CD4-positive, alpha-beta T cell treated with Interleukin-17A for 4 hours (primary cell): ENCODE data around the gene NR1D2.
A peak's percentile ranks its signal among the peaks of the same experiment; 100 is the strongest.
"Not testable (repeated sequence)": the region's sequence is repeated elsewhere in the genome, so short reads cannot be mapped to it uniquely, and the experiment has no call there.

Experiments used
- DNase-seq: peaks from one replicate; pipeline ENCODE4 v3.0.0-alpha.2; 2020; ENCODE audit warnings: mixed read lengths

The NR1D2 gene

DNA sequence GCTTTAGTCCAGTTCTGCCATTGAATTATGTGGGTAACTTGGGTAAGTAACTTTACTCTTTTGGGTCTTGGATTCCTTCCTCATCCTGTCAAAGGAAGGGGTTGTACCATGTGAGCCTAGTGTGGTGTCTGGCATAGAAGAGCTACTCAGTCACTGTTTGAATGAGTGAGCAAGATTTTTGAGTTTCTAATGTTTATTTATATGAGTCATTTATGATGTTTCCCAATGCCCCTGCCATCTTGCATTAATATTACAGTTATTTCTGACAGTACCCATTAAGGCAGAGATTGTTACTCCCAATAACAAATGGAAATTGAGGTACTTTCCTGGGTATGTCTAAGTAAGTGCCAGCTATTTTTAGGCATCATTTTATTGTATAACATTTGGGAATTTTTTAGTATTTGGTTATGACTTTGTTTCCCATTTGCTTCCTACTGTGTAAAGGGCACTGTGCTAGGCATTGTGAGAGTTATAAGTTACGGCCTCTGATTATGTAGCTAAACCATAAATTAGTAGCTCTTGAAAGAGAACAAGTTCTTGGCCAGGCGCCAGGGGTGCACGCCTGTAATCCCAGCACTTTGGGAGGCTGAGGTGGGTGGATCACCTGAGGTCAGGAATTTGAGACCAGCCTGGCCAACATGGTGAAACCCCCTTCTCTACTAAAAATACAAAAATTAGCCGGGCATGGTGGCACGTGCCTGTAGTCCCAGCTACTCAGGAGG is 23.5 kb downstream of the NR1D2 start:
- no peak for DNase-seq

DNA sequence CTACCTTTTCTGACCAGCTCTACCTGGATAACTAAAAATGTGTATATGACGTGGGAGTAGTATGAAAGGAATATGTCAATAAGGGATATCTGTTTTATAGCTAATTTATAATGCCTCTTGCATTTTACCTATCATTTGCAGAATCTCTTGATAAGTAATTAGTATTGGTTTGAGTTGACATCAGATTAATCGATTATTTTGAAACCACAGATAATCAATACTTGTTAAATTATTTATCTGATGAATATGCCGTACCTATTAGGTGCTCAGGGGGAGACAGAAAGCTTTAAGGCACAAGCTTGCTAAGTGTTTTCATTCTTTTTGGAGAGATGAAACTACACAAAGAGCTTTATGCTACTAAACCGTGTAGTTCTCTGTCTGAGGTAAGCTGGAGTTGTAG is 24.3 kb downstream of the NR1D2 start:
- no peak for DNase-seq

GRCh38 chr3:23971684-23972083 is 26.6 kb downstream of the NR1D2 start:
- no peak for DNase-seq

- no peak for DNase-seq
Measured at GRCh38 chr3:23976555-23976954, 31.5 kb downstream of the NR1D2 start.

- DNase-seq = no peak
Measured at GRCh38 chr3:23979569-23979968, 34.5 kb downstream of the NR1D2 start.

DNA sequence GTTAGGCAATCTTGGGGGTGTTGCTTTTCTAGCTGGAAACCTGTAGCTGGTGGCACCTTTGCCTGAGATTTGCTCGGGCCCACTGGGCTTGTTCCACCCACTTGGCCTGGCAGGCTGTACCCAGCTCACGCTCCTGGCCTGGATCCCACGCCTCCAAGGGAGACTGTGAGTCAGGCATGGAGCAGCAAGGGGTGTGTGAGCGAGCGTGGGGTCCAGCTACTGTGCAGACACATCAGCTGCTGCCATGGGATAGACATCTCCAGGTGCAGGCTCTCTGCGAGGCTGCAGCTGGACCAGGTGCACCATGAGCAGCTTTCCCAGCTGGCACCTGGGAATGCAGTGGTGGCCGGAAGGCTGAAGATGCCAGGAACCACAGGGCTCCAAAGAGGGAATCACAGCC is 36.0 kb downstream of the NR1D2 start:
- no peak for DNase-seq

DNA sequence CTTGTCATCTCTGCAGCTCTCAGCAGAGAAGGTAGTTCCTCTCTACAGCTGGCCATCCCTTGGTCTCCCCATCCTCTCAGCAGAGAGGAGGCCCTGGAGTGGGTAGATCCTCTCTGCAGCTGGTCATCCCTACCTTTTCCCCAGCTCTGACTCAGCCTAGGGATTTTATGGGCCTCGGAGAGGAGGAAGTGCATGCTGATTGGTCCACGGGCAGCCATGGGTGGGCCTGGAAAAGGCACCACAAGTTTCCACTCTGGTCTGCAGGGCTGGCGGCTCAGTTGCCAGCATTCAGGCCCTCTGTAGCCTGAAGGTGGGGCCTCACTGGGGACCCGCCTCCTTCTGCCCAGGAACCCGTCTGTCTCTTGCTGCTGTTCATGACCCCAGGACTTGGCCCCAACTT is 36.9 kb downstream of the NR1D2 start:
- no peak for DNase-seq

- no peak for DNase-seq
Measured at GRCh38 chr3:23984934-23985333, 39.8 kb downstream of the NR1D2 start.

- no peak for DNase-seq
Measured at GRCh38 chr3:23985747-23986544, 40.9 kb downstream of the NR1D2 start.

- no peak for DNase-seq
Measured at GRCh38 chr3:23987356-23987755, 42.3 kb downstream of the NR1D2 start.

DNA sequence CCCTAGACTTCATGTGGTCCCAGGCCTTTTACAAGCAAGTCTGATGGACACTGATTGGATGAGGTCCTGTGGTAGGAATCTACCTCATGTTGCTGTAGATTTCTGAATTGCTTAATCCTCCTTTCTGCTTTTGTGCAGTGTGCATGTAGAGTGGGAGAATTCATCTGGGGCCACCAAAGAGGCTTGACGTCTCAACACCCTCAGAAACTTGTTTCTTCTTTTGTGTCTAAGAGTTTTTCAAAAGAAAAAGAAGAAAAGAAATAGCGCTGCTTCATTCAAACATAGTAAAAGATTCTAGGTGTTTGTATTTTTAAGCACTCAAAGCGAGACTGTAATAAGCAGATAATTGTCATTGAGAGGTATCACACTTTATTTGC is 46.2 kb downstream of the NR1D2 start:
- no peak for DNase-seq

- no peak for DNase-seq
Measured at GRCh38 chr3:23991683-23992628, 46.9 kb downstream of the NR1D2 start.

- DNase-seq = no peak
Measured at GRCh38 chr3:23993556-23994243, 48.6 kb downstream of the NR1D2 start.

- no peak for DNase-seq
Measured at GRCh38 chr3:23994244-23994569, 49.1 kb downstream of the NR1D2 start.

- no peak for DNase-seq
Measured at GRCh38 chr3:23995219-23995618, 50.1 kb downstream of the NR1D2 start.

- no peak for DNase-seq
Measured at GRCh38 chr3:23996095-23996524, 51.0 kb downstream of the NR1D2 start.

DNA sequence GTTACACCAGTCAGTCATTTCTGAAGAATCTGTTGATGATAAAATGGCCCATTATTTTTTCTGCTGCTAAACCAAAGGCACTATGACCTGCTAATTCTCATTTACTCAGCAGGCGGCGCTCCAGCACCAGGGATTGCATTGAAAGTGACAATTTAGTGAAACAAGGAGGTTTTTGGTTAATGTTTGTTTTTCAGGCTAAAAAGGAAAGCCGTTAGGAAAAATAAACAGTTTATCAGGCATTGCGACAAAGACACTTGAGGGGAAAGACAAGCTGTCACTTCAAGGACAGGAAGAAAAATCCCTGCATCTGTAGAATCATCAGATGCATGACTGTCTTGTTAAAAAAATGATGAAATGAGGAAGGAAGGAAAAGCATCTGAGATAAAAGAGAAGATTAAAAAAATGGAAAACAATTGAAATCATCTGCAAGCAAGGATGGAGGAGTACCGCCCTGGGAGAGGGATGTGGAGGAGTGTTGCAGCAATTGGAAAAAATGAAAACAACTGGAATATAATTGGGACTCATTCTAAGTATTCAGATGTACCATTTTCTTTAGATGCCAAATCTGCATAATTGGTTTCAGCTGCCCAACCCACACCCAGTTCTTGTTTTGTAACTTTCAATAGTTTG is 54.0 kb downstream of the NR1D2 start:
- DNase-seq = peak; percentile 59

GRCh38 chr3:24002129-24002528 is 57.0 kb downstream of the NR1D2 start:
- no peak for DNase-seq

DNA sequence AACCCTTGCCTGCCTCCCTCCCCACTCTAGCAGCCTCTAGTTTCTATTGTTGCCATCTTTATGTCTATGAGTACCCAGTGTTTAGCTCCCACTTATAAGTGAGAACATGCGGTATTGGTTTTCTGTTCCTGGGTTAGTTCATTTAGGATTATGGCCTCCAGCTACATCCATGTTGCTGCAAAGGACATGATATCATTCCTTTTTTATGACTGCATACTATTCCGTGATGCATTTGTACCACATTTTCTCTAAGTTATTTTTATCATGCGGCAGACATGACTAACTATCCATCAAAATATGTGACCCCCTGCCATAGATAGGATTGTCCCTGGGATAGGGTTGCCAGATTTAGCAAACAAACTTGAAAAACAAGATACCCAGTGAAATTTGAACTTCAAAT is 58.4 kb downstream of the NR1D2 start:
- no peak for DNase-seq

DNA sequence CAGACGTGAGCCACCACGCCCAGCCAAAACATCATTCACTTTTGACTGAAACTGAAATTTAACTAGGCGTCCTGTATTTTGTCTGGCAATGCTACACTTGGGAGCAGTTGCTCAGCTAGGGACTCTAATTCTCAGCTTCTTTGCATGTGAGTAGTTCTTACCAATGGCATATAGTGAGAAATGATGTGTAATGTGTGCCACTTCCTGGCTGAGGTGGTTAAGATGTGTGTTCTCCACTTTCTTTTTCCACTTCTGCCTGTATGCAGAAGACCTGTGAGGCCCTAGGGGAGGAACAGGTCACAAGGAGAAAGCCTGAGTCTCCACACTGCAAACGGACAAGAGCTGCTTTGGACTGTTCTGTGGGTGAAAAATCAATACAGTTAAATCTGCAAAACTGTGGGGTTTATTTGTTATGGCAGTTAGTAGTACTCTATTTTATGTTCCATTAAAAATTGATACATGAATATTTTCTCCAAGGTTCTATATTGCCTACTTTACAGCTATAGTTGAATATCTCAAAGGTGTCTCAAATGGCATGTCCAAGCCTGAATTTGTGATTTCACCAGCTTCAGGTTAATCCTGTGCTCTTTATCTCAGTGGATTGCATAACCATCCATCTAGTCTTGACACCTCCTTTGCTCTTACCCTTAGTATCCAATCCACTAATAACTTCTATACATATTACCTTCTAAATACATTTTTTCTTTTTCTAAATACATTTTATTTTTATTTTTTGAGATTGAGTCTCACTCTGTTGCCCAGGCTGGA is 59.3 kb downstream of the NR1D2 start:
- no peak for DNase-seq

- DNase-seq = no peak
Measured at GRCh38 chr3:24005669-24006068, 60.6 kb downstream of the NR1D2 start.

GRCh38 chr3:24010834-24011233 is 65.7 kb downstream of the NR1D2 start:
- not testable (repeated sequence) for DNase-seq
